ENCODE results near the gene ABLIM2. TPM values are rescaled to one million over a fixed set of nuclear protein-coding genes. Genes with fewer than 3 reads are reported as not detected.

Gene ABLIM2
- total RNA-seq, 5 donors from 2014 or later (not counting 1 experiment from before 2014, with no cell fraction given) = 2.6 to 7.0 (median 5.5) TPM

- H3K27ac Mint-ChIP-seq = no peak overlapping the region
- H3K27me3 ChIP-seq (replicated peaks in 1 of 2; ENCODE audit: control insufficient read depth in 2 of 2, extremely low read depth in 1 of 2, insufficient read depth in 2 of 2, low read length in 1 of 2) = peaks cover 0 to 23% of the 10 kb centered on the region in 2 experiments
- ChIA-PET CTCF (no interaction called here), POLR2A (interaction anchor here in 1 of 2 donors (0.7 kb wide), 1 partner anchor 10 kb away, joined by 5 read pairs; no protein-coding TSS in a partner anchor)
- H3K36me3 Mint-ChIP-seq = peaks cover 3% of the 10 kb centered on the region
- H3K4me3 ChIP-seq (ENCODE audit: control insufficient read depth in 1 of 2, extremely low read depth in 1 of 2, low read length in 1 of 2) = no peak overlapping the region
- H3K4me3 Mint-ChIP-seq = no peak overlapping the region
- no peaks in the 10 kb centered on the region for H3K36me3 ChIP-seq (ENCODE audit: control insufficient read depth in 2 of 2, extremely low read depth in 1 of 2, insufficient read depth in 1 of 2, low read length in 1 of 2)
- H3K4me1 ChIP-seq (ENCODE audit: control insufficient read depth in 1 of 2, extremely low read depth in 1 of 2, insufficient read depth in 2 of 2, low read length in 2 of 2) = peaks cover 0 to 17% of the 10 kb centered on the region in 2 experiments
- peaks cover 3 to 11% of the 10 kb centered on the region in 2 donors for H3K27me3 Mint-ChIP-seq
- H3K27ac ChIP-seq (ENCODE audit: low read length) = no peak overlapping the region
- H3K9me3 Mint-ChIP-seq = peaks cover 0 to 5% (median under 1%) of the 10 kb centered on the region in 3 donors
- peaks cover 13 to 14% (median 14%) of the 10 kb centered on the region in 3 donors for H3K4me1 Mint-ChIP-seq
- DNase-seq = no peak
- WGBS (ENCODE audit: insufficient coverage) = 87% methylated on average over 2 of the region's 7 CpGs
- no peak for ATAC-seq (replicated peaks in 1 of 4)
- no peaks in the 10 kb centered on the region for H3K9me3 ChIP-seq
Observed at GRCh38 chr4:8163026-8163425, 4.4 kb upstream of the ABLIM2 start.

GRCh38 chr4:8162625-8163024 lies 4.0 kb upstream of the ABLIM2 start:
- Mint-ChIP-seq H3K27ac (no peak overlapping the region), H3K27me3 (peaks cover 3 to 11% of the 10 kb centered on the region in 2 donors)

GRCh38 chr4:8160572-8160971 lies 2.0 kb upstream of the ABLIM2 start:
- DNase-seq = no peak
- peaks cover 0 to 26% of the 10 kb centered on the region in 2 experiments for H3K4me1 ChIP-seq (ENCODE audit: control insufficient read depth in 1 of 2, extremely low read depth in 1 of 2, insufficient read depth in 2 of 2, low read length in 2 of 2)

More at GRCh38 chr4:8162625-8163024, 4.0 kb upstream of the ABLIM2 start:
- H3K27me3 ChIP-seq (replicated peaks in 1 of 2; ENCODE audit: control insufficient read depth in 2 of 2, extremely low read depth in 1 of 2, insufficient read depth in 2 of 2, low read length in 1 of 2) = peaks cover 0 to 23% of the 10 kb centered on the region in 2 experiments
- H3K9me3 ChIP-seq = no peaks in the 10 kb centered on the region
- no peak overlapping the region for H3K27ac ChIP-seq (ENCODE audit: low read length)
- H3K36me3 ChIP-seq (ENCODE audit: control insufficient read depth in 2 of 2, extremely low read depth in 1 of 2, insufficient read depth in 1 of 2, low read length in 1 of 2) = no peaks in the 10 kb centered on the region
- no peak for DNase-seq
- no CpG with 5 or more reads among the region's 8 CpGs for WGBS (ENCODE audit: insufficient coverage)
- POLR2A ChIA-PET = interaction anchor here in 1 of 2 donors (0.7 kb wide), 1 partner anchor 10 kb away, joined by 5 read pairs; no protein-coding TSS in a partner anchor
- H3K4me1 ChIP-seq (ENCODE audit: control insufficient read depth in 1 of 2, extremely low read depth in 1 of 2, insufficient read depth in 2 of 2, low read length in 2 of 2) = peaks cover 0 to 21% of the 10 kb centered on the region in 2 experiments
- Mint-ChIP-seq H3K9me3 (peaks cover 0 to under 1% (median 0%) of the 10 kb centered on the region in 3 donors), H3K36me3 (peaks cover under 1% of the 10 kb centered on the region), H3K4me3 (no peak overlapping the region), H3K4me1 (peaks cover 13 to 16% (median 14%) of the 10 kb centered on the region in 3 donors)
- no peak for ATAC-seq (replicated peaks in 1 of 4)
- no peak overlapping the region for H3K4me3 ChIP-seq (ENCODE audit: control insufficient read depth in 1 of 2, extremely low read depth in 1 of 2, low read length in 1 of 2)
- CTCF ChIA-PET = no interaction called here

GRCh38 chr4:8160233-8160560 lies 1.6 kb upstream of the ABLIM2 start:
- Mint-ChIP-seq H3K9me3 (no peaks in the 10 kb centered on the region), H3K4me1 (peaks cover 14 to 18% (median 17%) of the 10 kb centered on the region in 3 donors), H3K4me3 (peak overlapping the region; percentile 95 to 98 (median 96)), H3K36me3 (no peaks in the 10 kb centered on the region), H3K27ac (peak overlapping the region in 1 of 2 donors; percentile 23), H3K27me3 (peaks cover 0 to 4% of the 10 kb centered on the region in 2 donors)
- peak overlapping the region in 1 of 2 donors; percentile 57 for H3K4me3 ChIP-seq (ENCODE audit: control insufficient read depth in 1 of 2, extremely low read depth in 1 of 2, low read length in 1 of 2)
- no peaks in the 10 kb centered on the region for H3K36me3 ChIP-seq (ENCODE audit: control insufficient read depth in 2 of 2, extremely low read depth in 1 of 2, insufficient read depth in 1 of 2, low read length in 1 of 2)
- DNase-seq (peak in 1 of 35 experiments; percentile 8), ATAC-seq (replicated peaks in 1 of 4) (no peak)
- peaks cover 0 to 26% of the 10 kb centered on the region in 2 experiments for H3K4me1 ChIP-seq (ENCODE audit: control insufficient read depth in 1 of 2, extremely low read depth in 1 of 2, insufficient read depth in 2 of 2, low read length in 2 of 2)
- no peak overlapping the region for H3K27ac ChIP-seq (ENCODE audit: low read length)
- CTCF ChIA-PET = interaction anchor here in 1 of 2 donors (0.6 kb wide), 1 partner anchor 1087 kb away, joined by 3 read pairs; no protein-coding TSS in a partner anchor
- POLR2A ChIA-PET = no interaction called here
- WGBS (ENCODE audit: insufficient coverage) = 100% methylated on average over 3 of the region's 4 CpGs
- peaks cover 0 to 39% of the 10 kb centered on the region in 2 experiments for H3K27me3 ChIP-seq (replicated peaks in 1 of 2; ENCODE audit: control insufficient read depth in 2 of 2, extremely low read depth in 1 of 2, insufficient read depth in 2 of 2, low read length in 1 of 2)
- no peaks in the 10 kb centered on the region for H3K9me3 ChIP-seq

More at GRCh38 chr4:8160572-8160971, 2.0 kb upstream of the ABLIM2 start:
- H3K9me3 Mint-ChIP-seq = no peaks in the 10 kb centered on the region
- Histone ChIP-seq H3K27ac (ENCODE audit: low read length) (no peak overlapping the region), H3K27me3 (replicated peaks in 1 of 2; ENCODE audit: control insufficient read depth in 2 of 2, extremely low read depth in 1 of 2, insufficient read depth in 2 of 2, low read length in 1 of 2) (peaks cover 0 to 39% of the 10 kb centered on the region in 2 experiments), H3K4me3 (ENCODE audit: control insufficient read depth in 1 of 2, extremely low read depth in 1 of 2, low read length in 1 of 2) (no peak overlapping the region), H3K36me3 (ENCODE audit: control insufficient read depth in 2 of 2, extremely low read depth in 1 of 2, insufficient read depth in 1 of 2, low read length in 1 of 2) (no peaks in the 10 kb centered on the region), H3K9me3 (no peaks in the 10 kb centered on the region)
- H3K36me3 Mint-ChIP-seq = no peaks in the 10 kb centered on the region
- H3K4me3 Mint-ChIP-seq = peak overlapping the region; percentile 2 to 96 (median 65)
- peaks cover 0 to 4% of the 10 kb centered on the region in 2 donors for H3K27me3 Mint-ChIP-seq
- ATAC-seq (replicated peaks in 1 of 4) = no peak
- ChIA-PET POLR2A (interaction anchor here in 1 of 2 donors (0.7 kb wide), 1 partner anchor 29 kb away, joined by 3 read pairs; no protein-coding TSS in a partner anchor), CTCF (interaction anchor here in 1 of 2 donors (0.6 kb wide), 1 partner anchor 1088 kb away, joined by 3 read pairs; no protein-coding TSS in a partner anchor)
- H3K4me1 Mint-ChIP-seq = peaks cover 14 to 18% (median 17%) of the 10 kb centered on the region in 3 donors
- 82% methylated on average over 3 of the region's 3 CpGs for WGBS (ENCODE audit: insufficient coverage)
- peak overlapping the region in 1 of 2 donors; percentile 23 for H3K27ac Mint-ChIP-seq

GRCh38 chr4:8159537-8160232 lies 1.1 kb upstream of the ABLIM2 start:
- DNase-seq = peak in 1 of 35 experiments; percentile 11

More at GRCh38 chr4:8159537-8160232, 1.1 kb upstream of the ABLIM2 start:
- no peak overlapping the region for H3K27ac Mint-ChIP-seq
- H3K9me3 Mint-ChIP-seq = no peaks in the 10 kb centered on the region
- peaks cover 0 to 39% of the 10 kb centered on the region in 2 experiments for H3K27me3 ChIP-seq (replicated peaks in 1 of 2; ENCODE audit: control insufficient read depth in 2 of 2, extremely low read depth in 1 of 2, insufficient read depth in 2 of 2, low read length in 1 of 2)
- ChIA-PET POLR2A (interaction anchor here in 1 of 2 donors (0.5 kb wide), 1 partner anchor 281 kb away, joined by 3 read pairs; the partner anchor contains the start of genes ACOX3 and TRMT44), CTCF (no interaction called here)
- H3K4me3 Mint-ChIP-seq = peak overlapping the region; percentile 95 to 98 (median 96)
- H3K4me3 ChIP-seq (ENCODE audit: control insufficient read depth in 1 of 2, extremely low read depth in 1 of 2, low read length in 1 of 2) = peak overlapping the region; percentile 57 to 95
- WGBS (ENCODE audit: insufficient coverage) = 46% methylated on average over 10 of the region's 13 CpGs
- H3K9me3 ChIP-seq = no peaks in the 10 kb centered on the region
- no peaks in the 10 kb centered on the region for H3K36me3 ChIP-seq (ENCODE audit: control insufficient read depth in 2 of 2, extremely low read depth in 1 of 2, insufficient read depth in 1 of 2, low read length in 1 of 2)
- no peak overlapping the region for H3K27ac ChIP-seq (ENCODE audit: low read length)
- no peak for ATAC-seq (replicated peaks in 1 of 4)
- H3K36me3 Mint-ChIP-seq = no peaks in the 10 kb centered on the region
- peaks cover 14 to 18% (median 17%) of the 10 kb centered on the region in 3 donors for H3K4me1 Mint-ChIP-seq
- peaks cover 0 to 4% of the 10 kb centered on the region in 2 donors for H3K27me3 Mint-ChIP-seq
- H3K4me1 ChIP-seq (ENCODE audit: control insufficient read depth in 1 of 2, extremely low read depth in 1 of 2, insufficient read depth in 2 of 2, low read length in 2 of 2) = peaks cover 0 to 26% of the 10 kb centered on the region in 2 experiments
